CD14-positive monocyte (primary cell): ENCODE data around the gene RASIP1. TPM values are rescaled to one million over a fixed set of nuclear protein-coding genes. Genes with fewer than 3 reads are reported as not detected.

Experiments
- DNase-seq, 3 donors: peaks; one replicate each; pipeline ENCODE4 v3.0.0-alpha.2; 2011 to 2022
- H2AFZ ChIP-seq: 2 replicates; pipeline ENCODE4 v1.6.0; 2012; ENCODE audit warnings: mild to moderate bottlenecking, low read depth, low read length, inconsistent platforms; ENCODE audit not compliant: insufficient read depth, poor library complexity, severe bottlenecking
- H3K27ac ChIP-seq, 2 donors: 1 replicate in 1 of 2; 2 replicates in 1 of 2; pipeline ENCODE4 v1.5.1; 2012 to 2013; ENCODE audit warnings: low read length in 2 of 2, control low read depth in 1 of 2, inconsistent platforms in 1 of 2, low read depth in 1 of 2, mild to moderate bottlenecking in 1 of 2
- H3K27me3 ChIP-seq, 2 donors: one replicate each; pipeline versions ENCODE4 v1.6.0 to v1.6.1; 2011 to 2013; ENCODE audit warnings: low read length in 2 of 2; ENCODE audit not compliant: control insufficient read depth in 2 of 2, insufficient read depth in 2 of 2
- H3K36me3 ChIP-seq, 2 donors: replicated peaks in 1 of 2; 1 replicate in 1 of 2; 2 replicates in 1 of 2; pipeline versions ENCODE4 v1.5.1 to v1.6.1; 2012 to 2013; ENCODE audit warnings: low read length in 2 of 2, control low read depth in 1 of 2, inconsistent platforms in 1 of 2, mild to moderate bottlenecking in 1 of 2; ENCODE audit not compliant: insufficient read depth in 2 of 2, control insufficient read depth in 1 of 2
- H3K4me1 ChIP-seq, 2 donors: 1 replicate in 1 of 2; 2 replicates in 1 of 2; pipeline versions ENCODE4 v1.5.1 to v1.6.1; 2012 to 2013; ENCODE audit warnings: low read length in 2 of 2, control low read depth in 1 of 2, inconsistent platforms in 1 of 2, mild to moderate bottlenecking in 1 of 2, moderate library complexity in 1 of 2; ENCODE audit not compliant: insufficient read depth in 2 of 2, control insufficient read depth in 1 of 2
- H3K4me2 ChIP-seq: replicated peaks from 2 replicates; pipeline ENCODE3; 2012; ENCODE audit warnings: low read length, moderate library complexity, mild to moderate bottlenecking; ENCODE audit not compliant: poor library complexity, severe bottlenecking; ENCODE audit errors: extremely low read depth
- H3K4me3 ChIP-seq, 3 experiments: fragments of 200-600 bp in 1 of 3; sonication (generic) in 1 of 3; replicated peaks in 1 of 3; 1 replicate in 2 of 3; 2 replicates in 1 of 3; pipeline ENCODE4 v1.5.1; 2011 to 2013; ENCODE audit warnings: low read length in 3 of 3, mild to moderate bottlenecking in 3 of 3, control low read depth in 2 of 3, low read depth in 2 of 3, inconsistent platforms in 1 of 3, moderate library complexity in 1 of 3
- H3K79me2 ChIP-seq: 2 replicates; pipeline ENCODE4 v1.6.0; 2012; ENCODE audit warnings: mild to moderate bottlenecking, control low read depth, inconsistent platforms, low read length, moderate library complexity; ENCODE audit not compliant: insufficient read depth
- H3K9ac ChIP-seq: 2 replicates; pipeline ENCODE4 v1.6.0; 2017; ENCODE audit warnings: low read length, mild to moderate bottlenecking; ENCODE audit not compliant: insufficient read depth, poor library complexity, severe bottlenecking
- H3K9me3 ChIP-seq, 2 donors: replicated peaks in 1 of 2; 1 replicate in 1 of 2; 2 replicates in 1 of 2; pipeline versions ENCODE4 v1.5.1 to v1.6.1; 2012 to 2013; ENCODE audit warnings: low read length in 2 of 2, control low read depth in 1 of 2; ENCODE audit not compliant: control insufficient read depth in 1 of 2, insufficient read depth in 1 of 2
- H4K20me1 ChIP-seq: 2 replicates; pipeline ENCODE4 v1.6.0; 2012; ENCODE audit warnings: mild to moderate bottlenecking, low read length, control low read depth, moderate library complexity; ENCODE audit not compliant: insufficient read depth
- H3K27ac Mint-ChIP-seq, 7 donors: one replicate each; pipeline ENCODE4 v1.8.0; 2020; ENCODE audit warnings: mild to moderate bottlenecking in 7 of 7, mixed read lengths in 7 of 7, moderate library complexity in 6 of 7, inconsistent platforms in 2 of 7
- H3K27me3 Mint-ChIP-seq, 3 donors: one replicate each; pipeline ENCODE4 v1.8.0; 2021 to 2022; ENCODE audit warnings: low read depth in 3 of 3, mild to moderate bottlenecking in 3 of 3, mixed read lengths in 3 of 3, moderate library complexity in 3 of 3, inconsistent platforms in 1 of 3
- H3K36me3 Mint-ChIP-seq, 2 donors: one replicate each; pipeline ENCODE4 v1.8.0; 2020; ENCODE audit warnings: mixed read lengths in 2 of 2, inconsistent platforms in 1 of 2, mild to moderate bottlenecking in 1 of 2
- H3K4me1 Mint-ChIP-seq: one replicate; pipeline ENCODE4 v1.8.0; 2020; ENCODE audit warnings: mild to moderate bottlenecking, mixed read lengths
- H3K4me3 Mint-ChIP-seq, 2 donors: one replicate each; pipeline ENCODE4 v1.8.0; 2020; ENCODE audit warnings: mild to moderate bottlenecking in 2 of 2, mixed read lengths in 2 of 2, moderate library complexity in 1 of 2
- H3K9me3 Mint-ChIP-seq, 7 donors: one replicate each; pipeline ENCODE4 v1.8.0; 2020 to 2022; ENCODE audit warnings: mixed read lengths in 7 of 7, mild to moderate bottlenecking in 6 of 7, moderate library complexity in 6 of 7, inconsistent platforms in 2 of 7
- WGBS: methylation state at CpG from one replicate; pipeline ENCODE4 v1.1.5; 2013; ENCODE audit warnings: missing lambda C conversion rate; ENCODE audit not compliant: insufficient coverage; 5-methylcytosine and 5-hydroxymethylcytosine counted together
- intact Hi-C, 2 donors: fragments of 100-400 bp; cut with micrococcal nuclease; formaldehyde crosslinking; loops; one replicate each; pipeline versions ENCODE4 v1.15.0 to v1.15.1; 2023
- polyA plus RNA-seq, 3 donors: library from polyadenylated mRNA; depleted of rRNA in 1 of 3; unstranded in 2 of 3; stranded (reverse) in 1 of 3; fragments of 300-500 nt in 2 of 3; fragments of >200 nt in 1 of 3; fragmentation: Illumina TruSeq in 2 of 3; gene quantifications; 1 replicate in 2 of 3; 2 replicates in 1 of 3; pipeline ENCODE4 v1.2.3, GENCODE V29; 2012 to 2021
- TF ChIP-seq, protein P1 (sequence below): fragments of 200-600 bp; IDR thresholded peaks from one replicate; pipeline ENCODE4 v1.8.0; 2022; ENCODE audit warnings: antibody characterized with exemption, mild to moderate bottlenecking

The RASIP1 gene
- polyA plus RNA-seq, 3 donors = 1.2 TPM; not detected in 2

DNA sequence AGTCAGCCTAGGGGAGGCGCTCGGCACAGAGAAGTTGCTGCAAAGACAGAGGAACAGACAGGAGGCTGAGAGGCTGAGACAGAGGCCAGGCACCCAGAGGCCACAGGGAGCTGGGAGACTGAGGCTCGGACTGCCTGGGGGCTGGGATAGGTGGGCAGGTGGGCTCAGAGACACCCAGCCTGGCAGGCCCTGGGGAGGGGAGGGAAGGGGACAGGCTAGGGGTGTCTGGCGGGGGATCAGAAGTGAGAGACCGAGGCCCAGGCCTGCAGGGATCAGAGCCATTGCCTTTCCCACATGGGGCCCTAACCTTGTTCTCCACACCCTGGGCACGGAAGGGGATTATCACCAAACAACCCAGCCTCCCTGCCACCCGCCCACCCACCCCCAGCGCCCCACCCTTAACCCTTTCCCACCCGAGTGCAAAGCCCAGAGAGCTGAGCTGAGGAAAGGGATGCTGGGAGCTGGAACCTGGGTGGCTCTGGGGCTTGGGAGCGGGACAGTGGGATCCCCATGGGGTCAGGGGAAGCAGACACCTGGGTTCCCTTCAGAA, 68.9 kb downstream of the RASIP1 start:
- Histone ChIP-seq H3K4me2 (no peak overlapping the region), H3K36me3 (no peaks in the 10 kb centered on the region), H3K27me3 (no peaks in the 10 kb centered on the region), H3K4me3 (no peak overlapping the region), H3K27ac (no peak overlapping the region), H3K9ac (no peak overlapping the region), H4K20me1 (no peaks in the 10 kb centered on the region), H3K79me2 (no peaks in the 10 kb centered on the region), H3K4me1 (peaks cover 0 to 7% of the 10 kb centered on the region in 2 donors), H3K9me3 (no peaks in the 10 kb centered on the region), H2AFZ (no peak overlapping the region)
- Mint-ChIP-seq H3K4me3 (no peak overlapping the region), H3K4me1 (peaks cover 8% of the 10 kb centered on the region), H3K27ac (no peak overlapping the region), H3K9me3 (peaks cover 0 to 7% (median 6%) of the 10 kb centered on the region in 7 donors), H3K36me3 (no peaks in the 10 kb centered on the region), H3K27me3 (peaks cover 2 to 4% (median 3%) of the 10 kb centered on the region in 3 donors)
- TF ChIP-seq, protein P1, sequence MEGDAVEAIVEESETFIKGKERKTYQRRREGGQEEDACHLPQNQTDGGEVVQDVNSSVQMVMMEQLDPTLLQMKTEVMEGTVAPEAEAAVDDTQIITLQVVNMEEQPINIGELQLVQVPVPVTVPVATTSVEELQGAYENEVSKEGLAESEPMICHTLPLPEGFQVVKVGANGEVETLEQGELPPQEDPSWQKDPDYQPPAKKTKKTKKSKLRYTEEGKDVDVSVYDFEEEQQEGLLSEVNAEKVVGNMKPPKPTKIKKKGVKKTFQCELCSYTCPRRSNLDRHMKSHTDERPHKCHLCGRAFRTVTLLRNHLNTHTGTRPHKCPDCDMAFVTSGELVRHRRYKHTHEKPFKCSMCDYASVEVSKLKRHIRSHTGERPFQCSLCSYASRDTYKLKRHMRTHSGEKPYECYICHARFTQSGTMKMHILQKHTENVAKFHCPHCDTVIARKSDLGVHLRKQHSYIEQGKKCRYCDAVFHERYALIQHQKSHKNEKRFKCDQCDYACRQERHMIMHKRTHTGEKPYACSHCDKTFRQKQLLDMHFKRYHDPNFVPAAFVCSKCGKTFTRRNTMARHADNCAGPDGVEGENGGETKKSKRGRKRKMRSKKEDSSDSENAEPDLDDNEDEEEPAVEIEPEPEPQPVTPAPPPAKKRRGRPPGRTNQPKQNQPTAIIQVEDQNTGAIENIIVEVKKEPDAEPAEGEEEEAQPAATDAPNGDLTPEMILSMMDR = no peak
- DNase-seq = no peak
- 98% methylated on average over 5 of the region's 10 CpGs for WGBS
- intact Hi-C loops = no loop called here

DNA sequence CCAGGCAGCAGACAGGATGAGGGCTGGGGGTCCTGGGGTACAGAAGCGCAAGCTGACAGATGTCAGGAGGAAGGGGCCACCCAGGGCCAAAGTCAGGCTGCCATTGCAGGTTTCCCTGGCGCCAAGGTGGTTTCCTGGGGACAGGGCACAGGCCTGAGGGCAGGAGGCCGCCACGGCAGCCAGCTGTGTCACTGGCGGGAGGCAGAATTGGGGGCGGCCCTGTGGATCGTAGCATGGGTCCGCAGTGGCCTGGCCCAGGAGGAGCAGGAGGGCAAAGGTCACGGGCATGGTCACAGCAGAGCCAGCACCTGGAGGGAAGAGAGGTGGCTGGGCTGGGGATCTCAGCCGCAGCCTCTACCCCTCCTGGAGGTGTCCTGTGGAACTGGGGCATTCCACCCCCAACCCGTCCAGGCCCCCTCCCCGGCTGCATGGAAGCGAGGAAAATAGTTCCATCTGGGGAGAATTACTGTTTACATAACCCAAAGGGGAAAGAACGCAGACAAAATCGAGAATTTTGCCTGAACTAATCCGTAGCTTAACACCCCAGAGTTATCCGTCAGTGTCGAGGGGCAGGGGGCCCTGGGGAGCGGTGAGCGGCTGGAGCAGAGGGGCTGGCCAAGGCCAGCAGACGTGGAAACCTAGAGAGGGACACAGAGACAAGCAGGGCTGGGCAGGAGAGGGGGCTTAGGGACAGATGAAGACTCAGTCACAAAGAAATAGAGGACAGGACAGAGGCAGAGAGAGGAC, 69.5 kb downstream of the RASIP1 start:
- H3K27ac Mint-ChIP-seq = no peak overlapping the region
- WGBS = 96% methylated on average over 16 of the region's 21 CpGs
- peaks cover 0 to 3% (median 3%) of the 10 kb centered on the region in 3 donors for H3K27me3 Mint-ChIP-seq

More for the DNA sequence above, 69.5 kb downstream of the RASIP1 start:
- intact Hi-C loops = no loop called here
- Histone ChIP-seq H3K36me3 (no peaks in the 10 kb centered on the region), H3K79me2 (no peaks in the 10 kb centered on the region), H2AFZ (no peak overlapping the region), H3K27ac (no peak overlapping the region), H3K9ac (no peak overlapping the region), H3K9me3 (no peaks in the 10 kb centered on the region), H3K4me1 (peaks cover 0 to 7% of the 10 kb centered on the region in 2 donors), H3K4me3 (no peak overlapping the region), H4K20me1 (no peaks in the 10 kb centered on the region), H3K27me3 (no peaks in the 10 kb centered on the region), H3K4me2 (no peak overlapping the region)
- H3K4me3 Mint-ChIP-seq = no peak overlapping the region
- peaks cover 0 to 7% (median 6%) of the 10 kb centered on the region in 7 donors for H3K9me3 Mint-ChIP-seq
- TF ChIP-seq, protein P1 = no peak
- DNase-seq = no peak
- H3K4me1 Mint-ChIP-seq = peaks cover 8% of the 10 kb centered on the region
- no peaks in the 10 kb centered on the region for H3K36me3 Mint-ChIP-seq

Other genes starting within 250 kb of the RASIP1 start
- gene LMTK3, start 228.8 kb downstream of the RASIP1 start, polyA plus RNA-seq = under 1 TPM in 1 of 3 donors, not detected in 2; 0.08 TPM
- under 1 TPM in 2 of 3 donors, not detected in 1; 0.09 to 0.40 TPM for gene SULT2B1, start 188.4 kb downstream of the RASIP1 start, polyA plus RNA-seq
- not detected for gene SPACA4, start 133.9 kb downstream of the RASIP1 start, polyA plus RNA-seq
- gene FAM83E, start 125.5 kb downstream of the RASIP1 start, polyA plus RNA-seq = not detected
- gene RPL18, start 121.4 kb downstream of the RASIP1 start, polyA plus RNA-seq = 1,000 to 10,000 TPM in 1 of 3 donors, 100 to 1,000 TPM in 2; 803 to 1,540 (median 892) TPM
- 1 to 10 TPM; 8.5 to 9.4 (median 9.1) TPM for gene SPHK2, start 121.1 kb downstream of the RASIP1 start, polyA plus RNA-seq
- 10 to 100 TPM; 12.8 to 22.3 (median 17.5) TPM for gene DBP, start 103.2 kb downstream of the RASIP1 start, polyA plus RNA-seq
- 1 to 10 TPM; 1.1 to 4.9 (median 1.8) TPM for gene CA11, start 94.4 kb downstream of the RASIP1 start, polyA plus RNA-seq
- under 1 TPM in 1 of 3 donors, not detected in 2; 0.44 TPM for gene NTN5, start 67.6 kb downstream of the RASIP1 start, polyA plus RNA-seq
- not detected for gene FUT2, start 44.6 kb downstream of the RASIP1 start, polyA plus RNA-seq
- under 1 TPM in 1 of 3 donors, not detected in 2; 0.07 TPM for gene MAMSTR, start 20.9 kb downstream of the RASIP1 start, polyA plus RNA-seq
- not detected for gene IZUMO1, start 6.3 kb upstream of the RASIP1 start, polyA plus RNA-seq
- under 1 TPM in 1 of 3 donors, not detected in 2; 0.03 TPM for gene FUT1, start 12.0 kb upstream of the RASIP1 start, polyA plus RNA-seq
- gene FGF21, start 14.9 kb upstream of the RASIP1 start, polyA plus RNA-seq = not detected
- 10 to 100 TPM; 14.1 to 17.0 (median 16.0) TPM for gene BCAT2, start 70.4 kb upstream of the RASIP1 start, polyA plus RNA-seq
- gene HSD17B14, start 95.9 kb upstream of the RASIP1 start, polyA plus RNA-seq = not detected
- gene PLEKHA4, start 128.0 kb upstream of the RASIP1 start, polyA plus RNA-seq = 1 to 10 TPM in 2 of 3 donors, under 1 TPM in 1; 0.69 to 1.5 (median 1.1) TPM
- 100 to 1,000 TPM; 127 to 745 (median 169) TPM for gene PPP1R15A, start 131.8 kb upstream of the RASIP1 start, polyA plus RNA-seq
- gene TULP2, start 158.1 kb upstream of the RASIP1 start, polyA plus RNA-seq = not detected
- 100 to 1,000 TPM in 2 of 3 donors, 10 to 100 TPM in 1; 80.9 to 178 (median 108) TPM for gene NUCB1, start 159.7 kb upstream of the RASIP1 start, polyA plus RNA-seq
- under 1 TPM in 1 of 3 donors, not detected in 2; 0.38 TPM for gene DHDH, start 193.1 kb upstream of the RASIP1 start, polyA plus RNA-seq
- 100 to 1,000 TPM in 1 of 3 donors, 10 to 100 TPM in 2; 69.2 to 135 (median 80.5) TPM for gene BAX, start 214.3 kb upstream of the RASIP1 start, polyA plus RNA-seq
- gene FTL, start 224.7 kb upstream of the RASIP1 start, polyA plus RNA-seq = over 10,000 TPM in 2 of 3 donors, 1,000 to 10,000 TPM in 1; 4,468 to 26,681 (median 23,650) TPM